ENCODE data around the gene PARP4. TPM values are rescaled to one million over a fixed set of nuclear protein-coding genes. Genes with fewer than 3 reads are reported as not detected.

PARP4 gene
- total and polyA plus RNA-seq, 2 of the 4 experiments (the other 2 are of a cell fraction): 31.7 to 50.2 TPM

DNA sequence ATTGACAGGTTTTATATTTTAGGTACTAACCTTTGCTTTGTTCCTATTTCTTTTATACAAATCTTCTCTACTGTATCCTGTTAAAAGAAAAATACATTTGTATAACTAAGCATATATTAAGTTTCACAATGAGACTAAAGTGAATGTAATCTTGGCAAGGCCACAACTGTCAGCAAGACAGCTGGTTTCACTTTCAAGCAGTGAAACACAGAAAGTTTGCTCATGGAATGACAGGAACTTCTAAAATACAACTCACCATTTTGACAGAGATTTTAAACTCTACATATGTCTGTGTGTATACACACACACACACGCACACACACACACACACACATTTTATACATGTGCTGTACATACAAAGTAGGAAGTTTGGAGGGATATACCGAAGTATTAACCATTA is 53.3 kb downstream of the PARP4 start:
- no peak overlapping the region for H2AK5ac ChIP-seq (ENCODE audit: low read depth, low read length)
- no peak overlapping the region for H3K56ac ChIP-seq (ENCODE audit: extremely low read depth, insufficient read depth, low read length)
- dilution Hi-C loops (cut with HindIII; ENCODE audit: low sequenced_read_pairs, unreplicated experiment): no loop called here
- H3K14ac ChIP-seq (replicated peaks; ENCODE audit: low read depth, low read length): no peak overlapping the region
- no peak overlapping the region for H3K4ac ChIP-seq (ENCODE audit: low read depth, low read length)
- H2BK15ac ChIP-seq (ENCODE audit: low read depth, low read length): no peak overlapping the region
- H2BK120ac ChIP-seq (ENCODE audit: low read depth, low read length): no peak overlapping the region
- no CpG with 5 or more reads among the region's 2 CpGs for WGBS, 2 experiments (ENCODE audit: extremely low coverage in 2 of 2, insufficient read length in 1 of 2)
- ATAC-seq (ENCODE audit: low read depth) (peak; percentile 92), DNase-seq (peak; percentile 90)
- no peak overlapping the region for H4K91ac ChIP-seq (ENCODE audit: insufficient read depth, low read depth, low read length)
- H2BK5ac ChIP-seq (ENCODE audit: low read depth, low read length, poor library complexity, severe bottlenecking): peak overlapping the region; percentile 77
- H3K9ac ChIP-seq (ENCODE audit: low read depth, low read length): no peak overlapping the region
- H3K9me3 ChIP-seq (ENCODE audit: control insufficient read depth, insufficient read depth, low read length): no peaks in the 10 kb centered on the region
- CTCF ChIA-PET: no interaction called here
- BruUV-seq (replicated peaks): no TSS peak
- no peak overlapping the region for H2BK20ac ChIP-seq (ENCODE audit: low read depth, low read length)
- no peak overlapping the region for H3K27ac ChIP-seq (ENCODE audit: insufficient read depth, low read length)
- no peak overlapping the region for H3K18ac ChIP-seq (ENCODE audit: low read depth, low read length)
- intact Hi-C loops (cut with micrococcal nuclease): no loop called here
- no peak overlapping the region for H4K8ac ChIP-seq (ENCODE audit: low read depth in 2 of 2, low read length in 2 of 2)
- peaks cover 5% of the 10 kb centered on the region for H3K4me1 ChIP-seq (ENCODE audit: control insufficient read depth, insufficient read depth, low read length)
- POLR2A ChIA-PET (ENCODE audit: unreplicated experiment): no interaction called here
- no peak overlapping the region for H3K4me3 ChIP-seq (ENCODE audit: insufficient read depth, low read depth, low read length)
- H4K5ac ChIP-seq (ENCODE audit: low read depth, low read length): no peak overlapping the region
- H2AK9ac ChIP-seq (replicated peaks; ENCODE audit: low read depth, low read length, poor library complexity): no peak overlapping the region
- no peak for TF ChIP-seq MAFK (IDR thresholded peaks at IDR 0.05; ENCODE audit: low read depth, low read length)
- TF ChIP-seq CEBPB (IDR thresholded peaks at IDR 0.05; ENCODE audit: low read depth, low read length): peak; percentile 42
- TF ChIP-seq RFX5 (IDR thresholded peaks at IDR 0.05; ENCODE audit: low read depth, low read length): no peak
- TF ChIP-seq, protein P1, sequence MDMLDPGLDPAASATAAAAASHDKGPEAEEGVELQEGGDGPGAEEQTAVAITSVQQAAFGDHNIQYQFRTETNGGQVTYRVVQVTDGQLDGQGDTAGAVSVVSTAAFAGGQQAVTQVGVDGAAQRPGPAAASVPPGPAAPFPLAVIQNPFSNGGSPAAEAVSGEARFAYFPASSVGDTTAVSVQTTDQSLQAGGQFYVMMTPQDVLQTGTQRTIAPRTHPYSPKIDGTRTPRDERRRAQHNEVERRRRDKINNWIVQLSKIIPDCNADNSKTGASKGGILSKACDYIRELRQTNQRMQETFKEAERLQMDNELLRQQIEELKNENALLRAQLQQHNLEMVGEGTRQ (IDR thresholded peaks at IDR 0.05; ENCODE audit: low read depth, low read length): no peak
- TF ChIP-seq, protein P2, sequence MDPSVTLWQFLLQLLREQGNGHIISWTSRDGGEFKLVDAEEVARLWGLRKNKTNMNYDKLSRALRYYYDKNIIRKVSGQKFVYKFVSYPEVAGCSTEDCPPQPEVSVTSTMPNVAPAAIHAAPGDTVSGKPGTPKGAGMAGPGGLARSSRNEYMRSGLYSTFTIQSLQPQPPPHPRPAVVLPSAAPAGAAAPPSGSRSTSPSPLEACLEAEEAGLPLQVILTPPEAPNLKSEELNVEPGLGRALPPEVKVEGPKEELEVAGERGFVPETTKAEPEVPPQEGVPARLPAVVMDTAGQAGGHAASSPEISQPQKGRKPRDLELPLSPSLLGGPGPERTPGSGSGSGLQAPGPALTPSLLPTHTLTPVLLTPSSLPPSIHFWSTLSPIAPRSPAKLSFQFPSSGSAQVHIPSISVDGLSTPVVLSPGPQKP (IDR thresholded peaks at IDR 0.05; ENCODE audit: borderline replicate concordance, low read depth, low read length): no peak
- TF ChIP-seq, protein P3, sequence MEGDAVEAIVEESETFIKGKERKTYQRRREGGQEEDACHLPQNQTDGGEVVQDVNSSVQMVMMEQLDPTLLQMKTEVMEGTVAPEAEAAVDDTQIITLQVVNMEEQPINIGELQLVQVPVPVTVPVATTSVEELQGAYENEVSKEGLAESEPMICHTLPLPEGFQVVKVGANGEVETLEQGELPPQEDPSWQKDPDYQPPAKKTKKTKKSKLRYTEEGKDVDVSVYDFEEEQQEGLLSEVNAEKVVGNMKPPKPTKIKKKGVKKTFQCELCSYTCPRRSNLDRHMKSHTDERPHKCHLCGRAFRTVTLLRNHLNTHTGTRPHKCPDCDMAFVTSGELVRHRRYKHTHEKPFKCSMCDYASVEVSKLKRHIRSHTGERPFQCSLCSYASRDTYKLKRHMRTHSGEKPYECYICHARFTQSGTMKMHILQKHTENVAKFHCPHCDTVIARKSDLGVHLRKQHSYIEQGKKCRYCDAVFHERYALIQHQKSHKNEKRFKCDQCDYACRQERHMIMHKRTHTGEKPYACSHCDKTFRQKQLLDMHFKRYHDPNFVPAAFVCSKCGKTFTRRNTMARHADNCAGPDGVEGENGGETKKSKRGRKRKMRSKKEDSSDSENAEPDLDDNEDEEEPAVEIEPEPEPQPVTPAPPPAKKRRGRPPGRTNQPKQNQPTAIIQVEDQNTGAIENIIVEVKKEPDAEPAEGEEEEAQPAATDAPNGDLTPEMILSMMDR (conservative IDR thresholded peaks at IDR 0.05; ENCODE audit: low read depth, low read length): no peak
- no peak for TF ChIP-seq POLR2A (IDR thresholded peaks at IDR 0.05; ENCODE audit: low read depth, low read length)
- TF ChIP-seq RAD21 (IDR thresholded peaks at IDR 0.05; ENCODE audit: low read length): no peak
- no peak for TF ChIP-seq BHLHE40 (IDR thresholded peaks at IDR 0.05; ENCODE audit: low read depth, low read length)
- no peak for TF ChIP-seq FOS (IDR thresholded peaks at IDR 0.05; ENCODE audit: low read depth, low read length)
- no peak for TF ChIP-seq SMC3 (IDR thresholded peaks at IDR 0.05; ENCODE audit: low read depth, low read length)
- peak; percentile 57; the same call in 1 of the 2 replicates for TF ChIP-seq MXI1 (IDR thresholded peaks at IDR 0.05; ENCODE audit: borderline replicate concordance, low read depth, low read length)
- peak overlapping the region; percentile 85; the same call in 1 of the 2 replicates for H3K4me2 ChIP-seq (ENCODE audit: low read depth, low read length)
- no peaks in the 10 kb centered on the region for H4K20me1 ChIP-seq (ENCODE audit: insufficient read depth, low read length)
- no peaks in the 10 kb centered on the region for H3K27me3 ChIP-seq (ENCODE audit: control insufficient read depth, insufficient read depth, low read length)
- H3K9me1 ChIP-seq (ENCODE audit: insufficient read depth, low read length): peaks cover 9% of the 10 kb centered on the region
- H3K79me1 ChIP-seq (ENCODE audit: low read depth in 1 of 2, low read length in 2 of 2): peaks cover 0 to 4% of the 10 kb centered on the region in 2 experiments; a peak in 1 of 4 replicates
- in situ Hi-C loops (cut with MboI; ENCODE audit: low sequenced_read_pairs): no loop called here
- H2AFZ ChIP-seq (replicated peaks; ENCODE audit: low read length, poor library complexity): no peak overlapping the region
- H3K36me3 ChIP-seq (ENCODE audit: control insufficient read depth, insufficient read depth, low read length): peaks cover 25% of the 10 kb centered on the region
- H3K23ac ChIP-seq (ENCODE audit: low read depth, low read length): no peak overlapping the region

Data from IMR-90 (cell line).